HepG2 (cell line): ENCODE results near the gene SLC25A11. TPM values are rescaled to one million over a fixed set of nuclear protein-coding genes. Genes with fewer than 3 reads are reported as not detected.

Experiments used
- ARNT ChIP-seq: fragments of 450-650 bp; IDR thresholded peaks from 2 replicates; pipeline ENCODE4 v1.6.1; 2017
- HES4 ChIP-seq: sonication (generic); formaldehyde crosslinking; IDR thresholded peaks from 2 replicates; pipeline ENCODE4 v1.9.0; 2021; ENCODE audit warnings: mild to moderate bottlenecking, missing genetic modification reagents, borderline replicate concordance
- HNF4A ChIP-seq: sonication (generic); formaldehyde crosslinking; IDR thresholded peaks from 2 replicates; pipeline ENCODE4 v1.4.0; 2020; ENCODE audit warnings: missing genetic modification reagents
- HOXA5 ChIP-seq: sonication (generic); formaldehyde crosslinking; IDR thresholded peaks from 2 replicates; pipeline ENCODE4 v1.4.0; 2020; ENCODE audit warnings: missing genetic modification reagents
- HOXA9 ChIP-seq: sonication (generic); formaldehyde crosslinking; IDR thresholded peaks from 2 replicates; pipeline ENCODE4 v1.8.1; 2022; ENCODE audit warnings: missing genetic modification reagents, mild to moderate bottlenecking, moderate library complexity, borderline replicate concordance
- ISX ChIP-seq: sonication (generic); formaldehyde crosslinking; conservative IDR thresholded peaks from 2 replicates; pipeline ENCODE4 v1.5.0; 2020; ENCODE audit warnings: missing genetic modification reagents
- MIER2 ChIP-seq: IDR thresholded peaks from 2 replicates; pipeline ENCODE4 v1.6.1; 2016; ENCODE audit warnings: missing biosample characterization, missing genetic modification reagents
- MTA1 ChIP-seq: sonication (generic); formaldehyde crosslinking; IDR thresholded peaks from 2 replicates; pipeline ENCODE4 v1.4.0; 2020; ENCODE audit warnings: missing genetic modification reagents, mild to moderate bottlenecking, borderline replicate concordance
- NFRKB ChIP-seq: fragments of 450-650 bp; IDR thresholded peaks from 2 replicates; pipeline ENCODE4 v1.6.1; 2017
- POLR2AphosphoS5 ChIP-seq: IDR thresholded peaks from 2 replicates; pipeline ENCODE4 v1.6.1; 2012; ENCODE audit warnings: low read depth, low read length
- POLR2G ChIP-seq: fragments of 200-400 bp; formaldehyde crosslinking; IDR thresholded peaks from 2 replicates; pipeline ENCODE4 v1.6.1; 2018; ENCODE audit warnings: mild to moderate bottlenecking, low read depth, low read length, moderate library complexity
- PRDM15 ChIP-seq: sonication (generic); formaldehyde crosslinking; IDR thresholded peaks from 2 replicates; pipeline ENCODE4 v1.4.0; 2020; ENCODE audit warnings: missing genetic modification reagents
- RFX5 ChIP-seq: IDR thresholded peaks from 2 replicates; pipeline ENCODE4 v1.6.1; 2011; ENCODE audit warnings: low read depth, low read length, improper control_type of control experiment
- SALL1 ChIP-seq: sonication (generic); formaldehyde crosslinking; IDR thresholded peaks from 2 replicates; pipeline ENCODE4 v1.8.0; 2022; ENCODE audit warnings: mild to moderate bottlenecking, missing genetic modification reagents
- SMYD3 ChIP-seq: sonication (generic); formaldehyde crosslinking; IDR thresholded peaks from 2 replicates; pipeline ENCODE4 v1.8.1; 2023; ENCODE audit warnings: mild to moderate bottlenecking, missing genetic modification reagents
- SYNCRIP ChIP-seq: fragments of 200-400 bp; formaldehyde crosslinking; IDR thresholded peaks from 2 replicates; pipeline ENCODE4 v1.6.1; 2018; ENCODE audit warnings: mild to moderate bottlenecking, low read depth, low read length; ENCODE audit not compliant: insufficient read depth
- TARDBP ChIP-seq: sonication (generic); formaldehyde crosslinking; IDR thresholded peaks from 2 replicates; pipeline ENCODE4 v1.8.0; 2022; ENCODE audit warnings: mild to moderate bottlenecking, missing genetic modification reagents
- TFE3 ChIP-seq: IDR thresholded peaks from 2 replicates; pipeline ENCODE4 v1.6.1; 2016
- THAP11 ChIP-seq: IDR thresholded peaks from 2 replicates; pipeline ENCODE4 v1.6.1; 2016; ENCODE audit warnings: missing biosample characterization, missing genetic modification reagents
- WIZ ChIP-seq: sonication (generic); formaldehyde crosslinking; IDR thresholded peaks from 2 replicates; pipeline ENCODE4 v1.5.1; 2020; ENCODE audit warnings: mild to moderate bottlenecking, missing genetic modification reagents
- ZBTB49 ChIP-seq: sonication (generic); formaldehyde crosslinking; IDR thresholded peaks from 2 replicates; pipeline ENCODE4 v1.4.0; 2020; ENCODE audit warnings: missing genetic modification reagents, borderline replicate concordance
- ZIK1 ChIP-seq: sonication (generic); formaldehyde crosslinking; IDR thresholded peaks from 2 replicates; pipeline ENCODE4 v1.5.0; 2020; ENCODE audit warnings: mild to moderate bottlenecking, low read depth, missing genetic modification reagents, borderline replicate concordance
- ZNF557 ChIP-seq: sonication (generic); formaldehyde crosslinking; IDR thresholded peaks from 2 replicates; pipeline ENCODE4 v1.4.0; 2020; ENCODE audit warnings: missing genetic modification reagents
- polyA plus RNA-seq, 8 experiments: library from polyadenylated mRNA; depleted of rRNA in 3 of 8; stranded (reverse) in 7 of 8; unstranded in 1 of 8; fragments of >200 nt; fragmentation: Illumina TruSeq in 4 of 8; extraction: Trizol in 4 of 8; gene quantifications; 2 replicates each; pipeline versions ENCODE4 v1.2.1 to v1.2.3, GENCODE V29; 2011 to 2016; ENCODE audit warnings: low read depth in 4 of 8, missing spikeins in 1 of 8, mixed read lengths in 1 of 8; ENCODE audit not compliant: insufficient read depth in 1 of 8
- total RNA-seq, 5 experiments: library from RNA; depleted of rRNA; stranded (reverse); fragments of >200 nt; fragmentation: Illumina TruSeq; extraction: Trizol; gene quantifications; 2 replicates each; pipeline ENCODE4 v1.2.3, GENCODE V29; 2016; ENCODE audit warnings: low read depth in 1 of 5
- TF ChIP-seq, protein P1 (sequence below): sonication (generic); formaldehyde crosslinking; IDR thresholded peaks from 2 replicates; pipeline ENCODE4 v1.4.0; 2020; ENCODE audit warnings: low read depth, mild to moderate bottlenecking, missing genetic modification reagents

Gene SLC25A11
- total and polyA plus RNA-seq, 2 of the 13 experiments (the other 11 are each of a cell fraction or from before 2014, with no cell fraction given): 35.4 to 47.2 TPM

DNA sequence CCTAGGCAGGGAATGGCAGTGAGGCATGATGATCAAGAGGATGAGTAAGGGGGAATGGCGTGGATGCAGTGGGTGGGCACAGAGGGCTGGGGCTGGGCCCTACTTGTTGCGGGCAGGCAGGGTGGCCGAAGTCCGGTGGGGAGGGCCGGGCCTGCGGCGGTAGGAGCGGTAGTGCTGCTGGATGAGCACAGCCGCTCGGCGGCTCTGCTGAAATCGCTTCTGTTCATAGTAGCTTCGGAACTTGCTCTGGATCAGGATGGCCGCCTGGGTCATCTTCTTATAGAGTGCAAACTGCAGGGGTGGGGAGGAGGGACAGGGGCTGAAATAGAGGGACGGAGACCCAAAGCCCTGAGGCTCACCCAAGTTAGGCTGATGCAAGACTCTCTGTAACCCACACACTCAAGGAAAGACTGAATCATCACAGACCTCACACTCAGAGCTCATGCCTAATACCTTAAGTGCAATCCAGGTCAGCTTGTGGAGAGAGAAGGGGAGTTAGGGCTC lies 29.3 kb upstream of the SLC25A11 start (continued):
- no peak for TF ChIP-seq HOXA9
- no peak for TF ChIP-seq ZBTB49 (CRISPR knock-in tag)
- TF ChIP-seq POLR2G: peak; percentile 37; the same call in 1 of the 2 replicates
- TF ChIP-seq WIZ: no peak
- TF ChIP-seq, protein P1, sequence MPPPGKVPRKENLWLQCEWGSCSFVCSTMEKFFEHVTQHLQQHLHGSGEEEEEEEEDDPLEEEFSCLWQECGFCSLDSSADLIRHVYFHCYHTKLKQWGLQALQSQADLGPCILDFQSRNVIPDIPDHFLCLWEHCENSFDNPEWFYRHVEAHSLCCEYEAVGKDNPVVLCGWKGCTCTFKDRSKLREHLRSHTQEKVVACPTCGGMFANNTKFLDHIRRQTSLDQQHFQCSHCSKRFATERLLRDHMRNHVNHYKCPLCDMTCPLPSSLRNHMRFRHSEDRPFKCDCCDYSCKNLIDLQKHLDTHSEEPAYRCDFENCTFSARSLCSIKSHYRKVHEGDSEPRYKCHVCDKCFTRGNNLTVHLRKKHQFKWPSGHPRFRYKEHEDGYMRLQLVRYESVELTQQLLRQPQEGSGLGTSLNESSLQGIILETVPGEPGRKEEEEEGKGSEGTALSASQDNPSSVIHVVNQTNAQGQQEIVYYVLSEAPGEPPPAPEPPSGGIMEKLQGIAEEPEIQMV (CRISPR knock-in tag): no peak
- TF ChIP-seq RFX5: no peak
- TF ChIP-seq MTA1 (CRISPR knock-in tag): no peak
- no peak for TF ChIP-seq ARNT
- no peak for TF ChIP-seq TARDBP
- TF ChIP-seq THAP11 (CRISPR knock-in tag): 0 out of 2 replicates have a peak, but pooled peaks have one; percentile 3
- TF ChIP-seq PRDM15 (CRISPR knock-in tag): no peak
- TF ChIP-seq SALL1: 0 out of 2 replicates have a peak, but pooled peaks have one; percentile 41
- TF ChIP-seq SMYD3: no peak
- TF ChIP-seq MIER2 (CRISPR knock-in tag): no peak
- no peak for TF ChIP-seq POLR2AphosphoS5
- TF ChIP-seq SYNCRIP: no peak
- TF ChIP-seq NFRKB: no peak
- peak; percentile 12; the same call in 1 of the 2 replicates for TF ChIP-seq HNF4A
- TF ChIP-seq TFE3: no peak
- TF ChIP-seq ZIK1 (CRISPR knock-in tag): peak; percentile 62; the same call in 1 of the 2 replicates
- TF ChIP-seq ZNF557: no peak
- no peak for TF ChIP-seq ISX
- TF ChIP-seq HES4 (CRISPR knock-in tag): no peak
- no peak for TF ChIP-seq HOXA5 (CRISPR knock-in tag)
